GM21723 (cell line): Measurements from ENCODE around the gene RASSF7.

Experiments used
- ATAC-seq: cut with Tn5 transposase; IDR thresholded peaks from one replicate; pipeline ENCODE4 v1.9.1; 2021; ENCODE audit warnings: mild to moderate bottlenecking, moderate library complexity; ENCODE audit not compliant: unreplicated experiment

Gene RASSF7

DNA sequence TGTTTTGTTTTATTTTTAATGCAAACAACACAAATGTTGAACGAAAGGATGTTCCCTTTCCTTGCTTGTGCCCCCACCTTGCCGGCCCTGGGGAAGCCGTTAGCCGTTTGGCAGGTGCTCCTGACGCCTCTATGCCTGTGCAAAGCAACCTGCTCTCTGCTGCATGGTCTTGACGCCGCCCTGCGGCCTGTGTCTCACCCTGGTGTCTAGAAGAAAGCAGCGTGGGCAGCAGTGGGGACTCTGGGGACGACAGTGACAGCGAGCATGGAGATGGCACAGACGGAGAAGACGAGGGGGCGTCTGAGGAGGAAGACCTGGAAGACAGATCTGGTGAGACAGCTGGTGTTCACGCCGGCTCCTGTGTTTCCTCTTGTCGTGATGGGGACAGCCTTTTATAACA is 21.0 kb downstream of the RASSF7 start:
- no peak for ATAC-seq

- no peak for ATAC-seq
Measured at GRCh38 chr11:584287-584686, 23.5 kb downstream of the RASSF7 start.

- no peak for ATAC-seq
Measured at GRCh38 chr11:586376-587316, 25.9 kb downstream of the RASSF7 start.

GRCh38 chr11:587546-587945 is 26.8 kb downstream of the RASSF7 start:
- ATAC-seq = no peak

DNA sequence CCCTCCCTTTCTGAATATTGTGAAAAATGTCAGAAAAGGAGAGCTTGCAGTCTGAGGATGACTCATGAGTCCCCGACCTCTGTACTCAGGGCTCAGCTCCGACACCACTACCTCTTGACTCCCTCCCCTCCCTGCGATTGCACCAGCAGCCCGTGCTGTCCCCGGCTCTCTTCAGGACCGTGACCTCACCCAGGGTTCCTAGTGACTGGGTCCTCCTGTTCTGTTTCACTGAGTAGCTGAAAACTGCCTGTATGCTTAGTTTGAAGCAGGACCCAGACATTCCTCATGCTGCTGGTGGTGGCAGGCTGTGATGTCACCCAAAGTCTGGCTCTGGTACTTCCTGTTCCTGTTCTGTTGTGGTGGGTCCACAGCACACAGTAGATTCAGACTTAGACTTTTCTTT is 27.2 kb downstream of the RASSF7 start:
- ATAC-seq = no peak

DNA sequence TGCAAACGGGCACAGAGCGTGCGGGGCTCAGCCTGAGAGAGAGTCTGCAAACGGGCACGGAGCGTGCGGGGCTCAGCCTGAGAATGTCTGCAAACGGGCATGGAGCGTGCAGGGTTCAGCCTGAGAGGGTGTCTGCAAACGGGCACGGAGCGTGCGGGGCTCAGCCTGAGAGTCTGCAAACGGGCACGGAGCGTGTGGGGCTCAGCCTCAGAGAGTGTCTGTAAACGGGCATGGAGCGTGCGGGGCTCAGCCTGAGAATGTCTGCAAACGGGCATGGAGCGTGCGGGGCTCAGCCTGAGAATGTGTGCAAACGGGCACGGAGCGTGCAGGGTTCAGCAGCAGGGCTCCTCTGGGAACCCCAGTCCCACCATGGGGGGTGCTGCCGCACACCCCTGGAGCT is 29.0 kb downstream of the RASSF7 start:
- no peak for ATAC-seq

DNA sequence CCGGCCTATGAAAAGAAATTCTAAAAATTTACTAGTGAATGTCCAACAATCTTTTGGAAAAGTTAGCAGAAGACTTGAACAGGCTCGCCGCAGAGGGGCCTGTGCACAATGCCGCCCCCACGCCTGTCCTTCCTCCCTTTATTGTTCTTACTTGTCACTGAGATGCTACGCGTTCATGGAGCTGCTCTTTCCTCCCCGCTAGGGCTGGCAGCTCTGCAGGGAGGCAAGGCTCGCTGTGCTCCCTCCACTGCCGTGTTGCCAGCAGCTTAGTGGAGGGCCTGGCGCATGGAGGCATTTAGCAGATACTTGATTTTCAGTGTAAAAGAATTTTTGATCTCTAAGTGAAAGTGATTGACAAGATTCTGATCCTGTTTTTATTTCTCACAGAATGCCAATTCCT is 30.2 kb downstream of the RASSF7 start:
- ATAC-seq = no peak

- no peak for ATAC-seq
Measured at GRCh38 chr11:592501-592900, 31.7 kb downstream of the RASSF7 start.

GRCh38 chr11:592918-593317 is 32.1 kb downstream of the RASSF7 start:
- ATAC-seq = no peak

DNA sequence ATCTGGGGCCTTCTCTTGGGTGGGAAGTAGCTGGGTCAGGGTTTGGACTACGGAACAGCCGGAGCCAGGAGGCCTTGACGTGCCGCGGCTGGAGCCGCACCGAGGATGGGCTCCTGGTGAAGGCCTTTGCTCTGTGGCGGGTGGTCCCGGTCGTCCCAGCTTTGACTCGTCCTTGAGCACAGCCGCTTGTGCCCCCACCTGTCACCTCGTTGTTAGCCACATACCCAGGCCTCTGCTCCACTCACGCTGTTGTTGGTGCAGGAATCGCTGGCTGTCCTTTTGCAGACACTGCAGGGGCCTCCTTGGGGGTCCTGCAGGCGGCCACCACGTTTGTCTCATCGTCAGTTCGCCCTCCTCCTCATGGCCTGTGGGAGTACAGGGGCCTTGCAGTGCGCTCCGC is 32.6 kb downstream of the RASSF7 start:
- ATAC-seq = no peak

GRCh38 chr11:595400-595799 is 34.6 kb downstream of the RASSF7 start:
- ATAC-seq = no peak

DNA sequence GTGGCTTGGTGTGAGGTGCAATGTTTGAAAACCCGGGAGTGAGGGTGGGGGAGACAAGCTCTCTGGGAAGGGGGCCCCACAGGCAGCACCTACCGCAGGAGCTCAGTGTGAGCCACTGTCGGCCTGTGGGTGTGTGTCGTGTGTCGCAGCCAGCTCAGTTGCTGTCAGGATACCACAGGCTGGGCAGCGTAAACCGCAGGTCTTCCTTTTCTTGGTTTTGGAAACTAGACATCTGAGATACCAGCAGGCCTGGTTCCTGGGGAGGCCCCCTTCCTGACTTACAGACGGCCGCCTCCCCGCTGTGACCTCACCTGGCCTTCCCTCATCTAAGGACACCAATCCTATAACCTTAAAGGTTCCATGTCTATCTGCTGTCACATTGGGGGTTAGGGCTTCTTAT is 35.6 kb downstream of the RASSF7 start:
- no peak for ATAC-seq

GRCh38 chr11:597166-597725 is 36.5 kb downstream of the RASSF7 start:
- no peak for ATAC-seq

DNA sequence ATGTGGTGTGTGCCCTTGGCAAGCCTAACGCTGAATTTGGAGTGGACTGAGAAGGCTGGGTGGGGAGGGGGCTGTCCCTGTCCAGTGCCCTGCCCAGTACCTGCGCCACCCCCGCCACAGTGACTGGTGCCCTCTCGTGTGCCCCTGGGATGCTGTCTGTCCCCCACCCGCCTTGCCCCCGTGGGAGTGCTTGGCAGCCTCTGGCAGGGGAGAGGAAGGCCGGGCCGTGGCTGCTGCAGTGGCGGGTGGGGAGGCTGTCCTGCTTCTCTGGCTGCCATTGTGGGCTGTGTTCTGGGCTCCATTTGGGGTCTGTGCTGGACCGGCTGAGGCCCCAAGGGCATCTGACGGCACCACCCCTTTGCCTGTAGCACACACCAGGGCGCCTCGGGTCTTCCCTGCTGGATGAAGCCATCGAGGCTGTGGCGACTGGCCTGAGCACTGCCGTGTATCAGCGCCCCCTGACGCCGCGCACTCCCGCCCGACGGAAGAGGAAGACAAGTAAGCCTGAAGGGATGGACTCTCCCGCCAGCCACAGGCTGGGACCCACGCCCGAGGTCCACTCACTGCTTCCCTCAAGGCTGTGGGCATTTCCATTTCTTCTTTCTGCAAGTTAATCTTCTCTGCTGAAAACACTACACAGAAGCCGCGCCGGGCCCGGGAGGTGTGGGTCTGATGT is 37.4 kb downstream of the RASSF7 start:
- no peak for ATAC-seq

DNA sequence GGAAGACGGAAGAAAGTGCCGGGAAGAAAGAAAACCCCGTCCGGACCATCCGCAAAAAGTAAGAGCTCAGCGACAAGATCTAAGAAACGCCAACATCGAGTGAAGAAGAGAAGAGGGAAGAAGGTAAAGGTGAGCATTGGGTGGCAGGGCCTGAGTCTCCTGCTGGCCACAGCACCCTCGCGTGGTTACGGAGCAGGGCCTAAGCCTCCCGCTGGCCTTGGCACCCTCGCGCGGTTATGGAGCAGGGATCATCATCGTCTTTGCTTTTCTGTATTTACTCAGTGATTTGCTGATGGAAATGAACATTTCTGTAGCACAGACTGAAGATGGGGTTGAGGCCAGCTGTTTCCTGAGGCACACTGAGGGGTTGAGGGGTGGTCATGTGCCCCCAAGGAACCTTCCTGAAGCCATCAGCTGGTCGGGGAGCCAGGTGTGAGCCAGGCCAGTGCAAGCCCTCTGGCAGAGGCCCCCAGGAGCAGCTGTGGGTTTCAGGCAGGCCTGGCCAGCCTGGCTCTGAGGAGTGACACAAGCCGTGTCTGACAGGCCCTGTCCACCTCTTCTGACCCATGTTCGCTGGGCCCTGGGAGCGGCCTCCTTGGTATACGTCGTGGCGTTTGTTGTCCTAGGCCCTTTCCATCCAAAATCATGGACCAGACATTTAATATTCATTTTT is 40.9 kb downstream of the RASSF7 start:
- ATAC-seq = no peak

GRCh38 chr11:603154-603553 is 42.4 kb downstream of the RASSF7 start:
- no peak for ATAC-seq

GRCh38 chr11:605286-606129 is 44.7 kb downstream of the RASSF7 start:
- no peak for ATAC-seq

- no peak for ATAC-seq
Measured at GRCh38 chr11:606245-606644, 45.5 kb downstream of the RASSF7 start.

GRCh38 chr11:607020-607780 is 46.4 kb downstream of the RASSF7 start:
- no peak for ATAC-seq
